ENCODE data around the gene ZNF525. TPM values are rescaled to one million over a fixed set of nuclear protein-coding genes. Genes with fewer than 3 reads are reported as not detected.

ZNF525 gene
- total and polyA plus RNA-seq, 2 of the 13 experiments (the other 11 are each of a cell fraction or from before 2014, with no cell fraction given), result 3.4 to 8.7 TPM

GRCh38 chr19:53365134-53365898, at the start of gene ZNF525 (continued):
- TF ChIP-seq BCLAF1 (IDR thresholded peaks at IDR 0.05) (no peak), NR2C2 (CRISPR knock-in tag; IDR thresholded peaks at IDR 0.05; ENCODE audit: borderline replicate concordance) (peak; percentile 70), NFAT5 (CRISPR knock-in tag; IDR thresholded peaks at IDR 0.05) (no peak), TBP (CRISPR knock-in tag; IDR thresholded peaks at IDR 0.05) (no peak), DRAP1 (CRISPR knock-in tag; IDR thresholded peaks at IDR 0.05) (peak; percentile 57), STAT5B (CRISPR knock-in tag; IDR thresholded peaks at IDR 0.05) (no peak), RAD51 (IDR thresholded peaks at IDR 0.05; ENCODE audit: borderline replicate concordance) (no peak), FOXA3 (CRISPR knock-in tag; IDR thresholded peaks at IDR 0.05) (no peak), ASH2L (IDR thresholded peaks at IDR 0.05; ENCODE audit: insufficient read length, low read depth, low read length) (peak; percentile 28), GABPA (IDR thresholded peaks at IDR 0.05; ENCODE audit: low read depth, low read length) (no peak), GABPA (CRISPR knock-in tag; IDR thresholded peaks at IDR 0.05; ENCODE audit: low read depth) (peak; percentile 45; the same call in 1 of the 2 replicates), ZNF687 (CRISPR knock-in tag; IDR thresholded peaks at IDR 0.05) (peak; percentile 51), ZGPAT (CRISPR knock-in tag; IDR thresholded peaks at IDR 0.05) (no peak), ELF1 (CRISPR knock-in tag; IDR thresholded peaks at IDR 0.05) (peak; percentile 87), POLR2A (IDR thresholded peaks at IDR 0.05; ENCODE audit: insufficient read depth in 1 of 2, low read depth in 2 of 2, low read length in 2 of 2) (peak; percentile 61 to 78)

Measured in HepG2 (cell line).